HepG2 (cell line): Measurements from ENCODE around the gene PPEF2. TPM values are rescaled to one million over a fixed set of nuclear protein-coding genes. Genes with fewer than 3 reads are reported as not detected.

Source experiments
- ARID2 ChIP-seq: sonication (generic); formaldehyde crosslinking; IDR thresholded peaks from 2 replicates; pipeline ENCODE4 v1.8.1; 2022; ENCODE audit warnings: mild to moderate bottlenecking, missing genetic modification reagents, borderline replicate concordance
- FOXC1 ChIP-seq: sonication (generic); formaldehyde crosslinking; IDR thresholded peaks from 2 replicates; pipeline ENCODE4 v1.8.0; 2022; ENCODE audit warnings: mild to moderate bottlenecking, missing genetic modification reagents, borderline replicate concordance
- KLF16 ChIP-seq, 2 experiments: sonication (generic) in 1 of 2; formaldehyde crosslinking in 1 of 2; IDR thresholded peaks; 2 replicates each; pipeline versions ENCODE4 v1.6.1 to v1.8.0; 2016 to 2023; ENCODE audit warnings: missing genetic modification reagents in 2 of 2, missing compliant biosample characterization in 1 of 2
- NR1H2 ChIP-seq: sonication (generic); formaldehyde crosslinking; IDR thresholded peaks from 2 replicates; pipeline ENCODE4 v1.8.1; 2022; ENCODE audit warnings: low read depth, missing genetic modification reagents, borderline replicate concordance
- POLR2A ChIP-seq, 2 experiments: IDR thresholded peaks; 2 replicates each; pipeline ENCODE4 v1.6.1; 2011; ENCODE audit warnings: low read depth in 2 of 2, low read length in 2 of 2, mild to moderate bottlenecking in 1 of 2, moderate library complexity in 1 of 2; ENCODE audit not compliant: insufficient read depth in 1 of 2
- ZNF776 ChIP-seq: sonication (generic); formaldehyde crosslinking; IDR thresholded peaks from 2 replicates; pipeline ENCODE4 v1.4.0; 2020; ENCODE audit warnings: mild to moderate bottlenecking, missing genetic modification reagents
- ZSCAN29 ChIP-seq: sonication (generic); formaldehyde crosslinking; conservative IDR thresholded peaks from 2 replicates; pipeline ENCODE4 v1.4.0; 2020; ENCODE audit warnings: mild to moderate bottlenecking, missing genetic modification reagents
- polyA plus RNA-seq, 8 experiments: library from polyadenylated mRNA; depleted of rRNA in 3 of 8; stranded (reverse) in 7 of 8; unstranded in 1 of 8; fragments of >200 nt; fragmentation: Illumina TruSeq in 4 of 8; extraction: Trizol in 4 of 8; gene quantifications; 2 replicates each; pipeline versions ENCODE4 v1.2.1 to v1.2.3, GENCODE V29; 2011 to 2016; ENCODE audit warnings: low read depth in 4 of 8, missing spikeins in 1 of 8, mixed read lengths in 1 of 8; ENCODE audit not compliant: insufficient read depth in 1 of 8
- total RNA-seq, 5 experiments: library from RNA; depleted of rRNA; stranded (reverse); fragments of >200 nt; fragmentation: Illumina TruSeq; extraction: Trizol; gene quantifications; 2 replicates each; pipeline ENCODE4 v1.2.3, GENCODE V29; 2016; ENCODE audit warnings: low read depth in 1 of 5
- TF ChIP-seq, protein P1 (sequence below): sonication (generic); formaldehyde crosslinking; IDR thresholded peaks from 2 replicates; pipeline ENCODE4 v1.4.0; 2020; ENCODE audit warnings: mild to moderate bottlenecking, low read depth, missing genetic modification reagents
- TF ChIP-seq, protein P2 (sequence below): sonication (generic); formaldehyde crosslinking; conservative IDR thresholded peaks from 2 replicates; pipeline ENCODE4 v1.8.0; 2022; ENCODE audit warnings: low read depth, missing genetic modification reagents
- TF ChIP-seq, protein P3 (sequence below): sonication (generic); formaldehyde crosslinking; conservative IDR thresholded peaks from 2 replicates; pipeline ENCODE4 v1.8.0; 2022; ENCODE audit warnings: mild to moderate bottlenecking, moderate library complexity, missing genetic modification reagents
- TF ChIP-seq, protein P4 (sequence below): sonication (generic); formaldehyde crosslinking; IDR thresholded peaks from 2 replicates; pipeline ENCODE4 v1.5.0; 2020; ENCODE audit warnings: mild to moderate bottlenecking, missing genetic modification reagents, moderate library complexity
- TF ChIP-seq, protein P5 (sequence below): sonication (generic); formaldehyde crosslinking; IDR thresholded peaks from 2 replicates; pipeline ENCODE4 v1.4.0; 2020; ENCODE audit warnings: mild to moderate bottlenecking, missing genetic modification reagents, borderline replicate concordance
- TF ChIP-seq, protein P6 (sequence below): sonication (generic); formaldehyde crosslinking; IDR thresholded peaks from 2 replicates; pipeline ENCODE4 v1.5.0; 2020; ENCODE audit warnings: mild to moderate bottlenecking, missing genetic modification reagents
- TF ChIP-seq, protein P7 (sequence below): sonication (generic); formaldehyde crosslinking; IDR thresholded peaks from 2 replicates; pipeline ENCODE4 v1.5.0; 2020; ENCODE audit warnings: missing genetic modification reagents

Gene PPEF2
- total and polyA plus RNA-seq, 2 of the 13 experiments (the other 11 are each of a cell fraction or from before 2014, with no cell fraction given): 0.01 TPM; not detected in 1

DNA sequence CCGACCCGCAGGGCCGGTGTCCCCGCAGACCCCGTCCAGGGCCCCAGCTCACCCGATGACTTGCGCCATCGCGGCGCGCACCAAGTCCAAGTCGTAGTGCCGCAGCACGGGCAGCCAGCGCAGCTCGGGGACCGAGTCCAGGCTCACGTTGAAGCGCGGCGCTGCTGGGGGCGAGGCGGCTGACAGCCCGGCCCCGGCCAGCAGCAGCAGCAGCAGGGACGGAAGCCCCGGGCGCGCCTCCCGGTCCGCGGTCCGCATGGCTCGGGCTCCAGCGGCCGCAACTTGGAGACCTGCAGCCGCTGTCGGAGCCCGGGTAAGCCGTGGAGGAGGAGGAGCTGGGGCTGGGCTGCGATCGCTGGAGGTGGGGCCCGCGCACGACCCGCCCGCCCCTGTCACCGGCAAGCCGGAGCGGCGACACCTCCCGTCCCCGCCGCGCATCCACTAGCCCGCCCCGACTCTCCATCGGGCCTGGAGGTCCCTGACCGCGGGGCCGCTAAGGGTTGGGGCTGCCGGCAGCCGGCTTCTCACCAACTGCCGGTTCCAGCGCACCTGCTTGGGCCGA lies 38.5 kb upstream of the PPEF2 start, which contains the start of gene NAAA (continued):
- TF ChIP-seq, protein P1, sequence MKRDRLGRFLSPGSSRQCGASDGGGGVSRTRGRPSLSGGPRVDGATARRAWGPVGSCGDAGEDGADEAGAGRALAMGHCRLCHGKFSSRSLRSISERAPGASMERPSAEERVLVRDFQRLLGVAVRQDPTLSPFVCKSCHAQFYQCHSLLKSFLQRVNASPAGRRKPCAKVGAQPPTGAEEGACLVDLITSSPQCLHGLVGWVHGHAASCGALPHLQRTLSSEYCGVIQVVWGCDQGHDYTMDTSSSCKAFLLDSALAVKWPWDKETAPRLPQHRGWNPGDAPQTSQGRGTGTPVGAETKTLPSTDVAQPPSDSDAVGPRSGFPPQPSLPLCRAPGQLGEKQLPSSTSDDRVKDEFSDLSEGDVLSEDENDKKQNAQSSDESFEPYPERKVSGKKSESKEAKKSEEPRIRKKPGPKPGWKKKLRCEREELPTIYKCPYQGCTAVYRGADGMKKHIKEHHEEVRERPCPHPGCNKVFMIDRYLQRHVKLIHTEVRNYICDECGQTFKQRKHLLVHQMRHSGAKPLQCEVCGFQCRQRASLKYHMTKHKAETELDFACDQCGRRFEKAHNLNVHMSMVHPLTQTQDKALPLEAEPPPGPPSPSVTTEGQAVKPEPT (CRISPR knock-in tag): peak; percentile 66; the same call in 1 of the 2 replicates
- TF ChIP-seq FOXC1 (CRISPR knock-in tag) (0 out of 2 replicates have a peak, but pooled peaks have one; percentile 34), ZNF776 (0 out of 2 replicates have a peak, but pooled peaks have one; percentile 53), KLF16 (CRISPR knock-in tag; IDR thresholded peaks at IDR 0.05) (peak in 1 of 2 experiments; percentile 54; a peak in 2 of 4 replicates), ZSCAN29 (CRISPR knock-in tag) (0 out of 2 replicates have a peak, but pooled peaks have one; percentile 33), ARID2 (CRISPR knock-in tag) (0 out of 2 replicates have a peak, but pooled peaks have one; percentile 12), POLR2A (IDR thresholded peaks at IDR 0.05; ENCODE audit: insufficient read depth in 1 of 2, low read depth in 2 of 2, low read length in 2 of 2) (peak in 1 of 2 experiments; percentile 72; a peak in 3 of 4 replicates), NR1H2 (CRISPR knock-in tag) (peak; percentile 31; the same call in 1 of the 2 replicates)
- TF ChIP-seq, protein P2, sequence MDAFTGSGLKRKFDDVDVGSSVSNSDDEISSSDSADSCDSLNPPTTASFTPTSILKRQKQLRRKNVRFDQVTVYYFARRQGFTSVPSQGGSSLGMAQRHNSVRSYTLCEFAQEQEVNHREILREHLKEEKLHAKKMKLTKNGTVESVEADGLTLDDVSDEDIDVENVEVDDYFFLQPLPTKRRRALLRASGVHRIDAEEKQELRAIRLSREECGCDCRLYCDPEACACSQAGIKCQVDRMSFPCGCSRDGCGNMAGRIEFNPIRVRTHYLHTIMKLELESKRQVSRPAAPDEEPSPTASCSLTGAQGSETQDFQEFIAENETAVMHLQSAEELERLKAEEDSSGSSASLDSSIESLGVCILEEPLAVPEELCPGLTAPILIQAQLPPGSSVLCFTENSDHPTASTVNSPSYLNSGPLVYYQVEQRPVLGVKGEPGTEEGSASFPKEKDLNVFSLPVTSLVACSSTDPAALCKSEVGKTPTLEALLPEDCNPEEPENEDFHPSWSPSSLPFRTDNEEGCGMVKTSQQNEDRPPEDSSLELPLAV (CRISPR knock-in tag): 0 out of 2 replicates have a peak, but pooled peaks have one; percentile 36
- TF ChIP-seq, protein P3, sequence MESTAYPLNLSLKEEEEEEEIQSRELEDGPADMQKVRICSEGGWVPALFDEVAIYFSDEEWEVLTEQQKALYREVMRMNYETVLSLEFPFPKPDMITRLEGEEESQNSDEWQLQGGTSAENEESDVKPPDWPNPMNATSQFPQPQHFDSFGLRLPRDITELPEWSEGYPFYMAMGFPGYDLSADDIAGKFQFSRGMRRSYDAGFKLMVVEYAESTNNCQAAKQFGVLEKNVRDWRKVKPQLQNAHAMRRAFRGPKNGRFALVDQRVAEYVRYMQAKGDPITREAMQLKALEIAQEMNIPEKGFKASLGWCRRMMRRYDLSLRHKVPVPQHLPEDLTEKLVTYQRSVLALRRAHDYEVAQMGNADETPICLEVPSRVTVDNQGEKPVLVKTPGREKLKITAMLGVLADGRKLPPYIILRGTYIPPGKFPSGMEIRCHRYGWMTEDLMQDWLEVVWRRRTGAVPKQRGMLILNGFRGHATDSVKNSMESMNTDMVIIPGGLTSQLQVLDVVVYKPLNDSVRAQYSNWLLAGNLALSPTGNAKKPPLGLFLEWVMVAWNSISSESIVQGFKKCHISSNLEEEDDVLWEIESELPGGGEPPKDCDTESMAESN (CRISPR knock-in tag): peak; percentile 58
- TF ChIP-seq, protein P4, sequence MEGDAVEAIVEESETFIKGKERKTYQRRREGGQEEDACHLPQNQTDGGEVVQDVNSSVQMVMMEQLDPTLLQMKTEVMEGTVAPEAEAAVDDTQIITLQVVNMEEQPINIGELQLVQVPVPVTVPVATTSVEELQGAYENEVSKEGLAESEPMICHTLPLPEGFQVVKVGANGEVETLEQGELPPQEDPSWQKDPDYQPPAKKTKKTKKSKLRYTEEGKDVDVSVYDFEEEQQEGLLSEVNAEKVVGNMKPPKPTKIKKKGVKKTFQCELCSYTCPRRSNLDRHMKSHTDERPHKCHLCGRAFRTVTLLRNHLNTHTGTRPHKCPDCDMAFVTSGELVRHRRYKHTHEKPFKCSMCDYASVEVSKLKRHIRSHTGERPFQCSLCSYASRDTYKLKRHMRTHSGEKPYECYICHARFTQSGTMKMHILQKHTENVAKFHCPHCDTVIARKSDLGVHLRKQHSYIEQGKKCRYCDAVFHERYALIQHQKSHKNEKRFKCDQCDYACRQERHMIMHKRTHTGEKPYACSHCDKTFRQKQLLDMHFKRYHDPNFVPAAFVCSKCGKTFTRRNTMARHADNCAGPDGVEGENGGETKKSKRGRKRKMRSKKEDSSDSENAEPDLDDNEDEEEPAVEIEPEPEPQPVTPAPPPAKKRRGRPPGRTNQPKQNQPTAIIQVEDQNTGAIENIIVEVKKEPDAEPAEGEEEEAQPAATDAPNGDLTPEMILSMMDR (CRISPR knock-in tag): peak; percentile 74
- TF ChIP-seq, protein P5, sequence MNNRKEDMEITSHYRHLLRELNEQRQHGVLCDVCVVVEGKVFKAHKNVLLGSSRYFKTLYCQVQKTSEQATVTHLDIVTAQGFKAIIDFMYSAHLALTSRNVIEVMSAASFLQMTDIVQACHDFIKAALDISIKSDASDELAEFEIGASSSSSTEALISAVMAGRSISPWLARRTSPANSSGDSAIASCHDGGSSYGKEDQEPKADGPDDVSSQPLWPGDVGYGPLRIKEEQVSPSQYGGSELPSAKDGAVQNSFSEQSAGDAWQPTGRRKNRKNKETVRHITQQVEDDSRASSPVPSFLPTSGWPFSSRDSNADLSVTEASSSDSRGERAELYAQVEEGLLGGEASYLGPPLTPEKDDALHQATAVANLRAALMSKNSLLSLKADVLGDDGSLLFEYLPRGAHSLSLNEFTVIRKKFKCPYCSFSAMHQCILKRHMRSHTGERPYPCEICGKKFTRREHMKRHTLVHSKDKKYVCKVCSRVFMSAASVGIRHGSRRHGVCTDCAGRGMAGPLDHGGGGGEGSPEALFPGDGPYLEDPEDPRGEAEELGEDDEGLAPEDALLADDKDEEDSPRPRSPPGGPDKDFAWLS: peak; percentile 72; the same call in 1 of the 2 replicates
- TF ChIP-seq, protein P6, sequence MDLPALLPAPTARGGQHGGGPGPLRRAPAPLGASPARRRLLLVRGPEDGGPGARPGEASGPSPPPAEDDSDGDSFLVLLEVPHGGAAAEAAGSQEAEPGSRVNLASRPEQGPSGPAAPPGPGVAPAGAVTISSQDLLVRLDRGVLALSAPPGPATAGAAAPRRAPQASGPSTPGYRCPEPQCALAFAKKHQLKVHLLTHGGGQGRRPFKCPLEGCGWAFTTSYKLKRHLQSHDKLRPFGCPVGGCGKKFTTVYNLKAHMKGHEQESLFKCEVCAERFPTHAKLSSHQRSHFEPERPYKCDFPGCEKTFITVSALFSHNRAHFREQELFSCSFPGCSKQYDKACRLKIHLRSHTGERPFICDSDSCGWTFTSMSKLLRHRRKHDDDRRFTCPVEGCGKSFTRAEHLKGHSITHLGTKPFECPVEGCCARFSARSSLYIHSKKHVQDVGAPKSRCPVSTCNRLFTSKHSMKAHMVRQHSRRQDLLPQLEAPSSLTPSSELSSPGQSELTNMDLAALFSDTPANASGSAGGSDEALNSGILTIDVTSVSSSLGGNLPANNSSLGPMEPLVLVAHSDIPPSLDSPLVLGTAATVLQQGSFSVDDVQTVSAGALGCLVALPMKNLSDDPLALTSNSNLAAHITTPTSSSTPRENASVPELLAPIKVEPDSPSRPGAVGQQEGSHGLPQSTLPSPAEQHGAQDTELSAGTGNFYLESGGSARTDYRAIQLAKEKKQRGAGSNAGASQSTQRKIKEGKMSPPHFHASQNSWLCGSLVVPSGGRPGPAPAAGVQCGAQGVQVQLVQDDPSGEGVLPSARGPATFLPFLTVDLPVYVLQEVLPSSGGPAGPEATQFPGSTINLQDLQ (CRISPR knock-in tag): 0 out of 2 replicates have a peak, but pooled peaks have one; percentile 64
- TF ChIP-seq, protein P7, sequence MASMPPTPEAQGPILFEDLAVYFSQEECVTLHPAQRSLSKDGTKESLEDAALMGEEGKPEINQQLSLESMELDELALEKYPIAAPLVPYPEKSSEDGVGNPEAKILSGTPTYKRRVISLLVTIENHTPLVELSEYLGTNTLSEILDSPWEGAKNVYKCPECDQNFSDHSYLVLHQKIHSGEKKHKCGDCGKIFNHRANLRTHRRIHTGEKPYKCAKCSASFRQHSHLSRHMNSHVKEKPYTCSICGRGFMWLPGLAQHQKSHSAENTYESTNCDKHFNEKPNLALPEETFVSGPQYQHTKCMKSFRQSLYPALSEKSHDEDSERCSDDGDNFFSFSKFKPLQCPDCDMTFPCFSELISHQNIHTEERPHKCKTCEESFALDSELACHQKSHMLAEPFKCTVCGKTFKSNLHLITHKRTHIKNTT (CRISPR knock-in tag): no peak
